KMS-11 (cell line): ENCODE measurements around the gene CCDC92B.

Experiments
- H2AFZ ChIP-seq: fragments of 200-600 bp; sonication (generic); 2 replicates; pipeline ENCODE4 v1.6.1; 2016; ENCODE audit warnings: antibody characterized with exemption, mixed run types, low read depth
- H3K27ac ChIP-seq: fragments of 200-600 bp; sonication (generic); 2 replicates; pipeline ENCODE4 v1.6.1; 2016; ENCODE audit warnings: mild to moderate bottlenecking, mixed run types
- H3K27me3 ChIP-seq: fragments of 200-600 bp; sonication (generic); 2 replicates; pipeline ENCODE4 v1.6.1; 2017; ENCODE audit warnings: mild to moderate bottlenecking, low read depth, mixed run types, moderate library complexity; ENCODE audit not compliant: insufficient read depth
- H3K36me3 ChIP-seq: fragments of 200-600 bp; sonication (generic); 2 replicates; pipeline ENCODE4 v1.6.1; 2017; ENCODE audit warnings: mild to moderate bottlenecking, mixed run types; ENCODE audit not compliant: insufficient read depth
- H3K4me1 ChIP-seq: fragments of 200-600 bp; sonication (generic); 2 replicates; pipeline ENCODE4 v1.6.1; 2016; ENCODE audit warnings: mild to moderate bottlenecking, low read depth, mixed run types; ENCODE audit not compliant: poor library complexity, severe bottlenecking
- H3K4me2 ChIP-seq: fragments of 200-600 bp; sonication (generic); 2 replicates; pipeline ENCODE4 v1.7.0; 2016; ENCODE audit warnings: mild to moderate bottlenecking, mixed run types
- H3K4me3 ChIP-seq: fragments of 200-600 bp; sonication (generic); IDR thresholded peaks from 2 replicates; pipeline ENCODE4 v1.6.1; 2017; ENCODE audit warnings: low read depth, low read length, mixed read lengths; ENCODE audit not compliant: insufficient read depth
- H3K79me2 ChIP-seq: fragments of 200-600 bp; sonication (generic); 2 replicates; pipeline ENCODE4 v1.6.1; 2016; ENCODE audit warnings: low read depth, mixed run types; ENCODE audit not compliant: insufficient read depth
- H3K9ac ChIP-seq: fragments of 200-600 bp; sonication (generic); 2 replicates; pipeline ENCODE4 v1.6.1; 2016; ENCODE audit warnings: mild to moderate bottlenecking, mixed run types
- H4K20me1 ChIP-seq: fragments of 200-600 bp; sonication (generic); 2 replicates; pipeline ENCODE4 v1.6.1; 2016; ENCODE audit warnings: mild to moderate bottlenecking, mixed run types; ENCODE audit not compliant: insufficient read depth
- TF ChIP-seq, protein P1 (sequence below): fragments of 200-600 bp; sonication (generic); conservative IDR thresholded peaks from 2 replicates; pipeline ENCODE4 v1.6.1; 2017; ENCODE audit warnings: low read depth, mild to moderate bottlenecking, antibody characterized with exemption, low read length, moderate library complexity, mixed read lengths

The CCDC92B gene

DNA sequence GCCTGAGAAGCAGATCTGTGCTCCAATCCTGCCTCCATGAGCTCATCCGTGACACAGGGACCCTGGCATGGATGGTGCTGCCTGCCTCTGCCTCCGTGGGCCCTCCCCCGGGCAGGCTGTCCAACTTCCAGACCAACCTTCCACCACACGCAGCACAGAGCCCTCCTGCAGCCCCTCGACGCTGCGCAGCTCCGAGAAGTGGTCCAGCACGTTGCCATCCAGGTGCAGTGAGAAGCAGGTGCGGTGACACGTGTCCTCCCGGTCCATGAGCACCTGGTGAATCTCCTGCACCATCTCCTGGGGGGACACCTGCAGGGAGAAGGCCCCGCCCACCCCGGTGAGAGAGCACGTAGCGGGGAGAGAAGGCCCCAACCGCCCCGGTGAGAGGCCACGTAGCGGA lies 46.3 kb downstream of the CCDC92B start:
- no peaks in the 10 kb centered on the region for H3K27me3 ChIP-seq
- no peaks in the 10 kb centered on the region for H3K4me1 ChIP-seq
- H3K36me3 ChIP-seq = no peaks in the 10 kb centered on the region; the same call in 1 of the 2 replicates
- no peak overlapping the region for H3K4me2 ChIP-seq
- H3K79me2 ChIP-seq = peaks cover 27% of the 10 kb centered on the region
- no peak overlapping the region for H3K4me3 ChIP-seq
- TF ChIP-seq, protein P1, sequence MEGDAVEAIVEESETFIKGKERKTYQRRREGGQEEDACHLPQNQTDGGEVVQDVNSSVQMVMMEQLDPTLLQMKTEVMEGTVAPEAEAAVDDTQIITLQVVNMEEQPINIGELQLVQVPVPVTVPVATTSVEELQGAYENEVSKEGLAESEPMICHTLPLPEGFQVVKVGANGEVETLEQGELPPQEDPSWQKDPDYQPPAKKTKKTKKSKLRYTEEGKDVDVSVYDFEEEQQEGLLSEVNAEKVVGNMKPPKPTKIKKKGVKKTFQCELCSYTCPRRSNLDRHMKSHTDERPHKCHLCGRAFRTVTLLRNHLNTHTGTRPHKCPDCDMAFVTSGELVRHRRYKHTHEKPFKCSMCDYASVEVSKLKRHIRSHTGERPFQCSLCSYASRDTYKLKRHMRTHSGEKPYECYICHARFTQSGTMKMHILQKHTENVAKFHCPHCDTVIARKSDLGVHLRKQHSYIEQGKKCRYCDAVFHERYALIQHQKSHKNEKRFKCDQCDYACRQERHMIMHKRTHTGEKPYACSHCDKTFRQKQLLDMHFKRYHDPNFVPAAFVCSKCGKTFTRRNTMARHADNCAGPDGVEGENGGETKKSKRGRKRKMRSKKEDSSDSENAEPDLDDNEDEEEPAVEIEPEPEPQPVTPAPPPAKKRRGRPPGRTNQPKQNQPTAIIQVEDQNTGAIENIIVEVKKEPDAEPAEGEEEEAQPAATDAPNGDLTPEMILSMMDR = no peak
- peaks cover 10% of the 10 kb centered on the region; the same call in 1 of the 2 replicates for H4K20me1 ChIP-seq
- no peak overlapping the region for H3K9ac ChIP-seq
- H2AFZ ChIP-seq = no peak overlapping the region
- H3K27ac ChIP-seq = no peak overlapping the region

DNA sequence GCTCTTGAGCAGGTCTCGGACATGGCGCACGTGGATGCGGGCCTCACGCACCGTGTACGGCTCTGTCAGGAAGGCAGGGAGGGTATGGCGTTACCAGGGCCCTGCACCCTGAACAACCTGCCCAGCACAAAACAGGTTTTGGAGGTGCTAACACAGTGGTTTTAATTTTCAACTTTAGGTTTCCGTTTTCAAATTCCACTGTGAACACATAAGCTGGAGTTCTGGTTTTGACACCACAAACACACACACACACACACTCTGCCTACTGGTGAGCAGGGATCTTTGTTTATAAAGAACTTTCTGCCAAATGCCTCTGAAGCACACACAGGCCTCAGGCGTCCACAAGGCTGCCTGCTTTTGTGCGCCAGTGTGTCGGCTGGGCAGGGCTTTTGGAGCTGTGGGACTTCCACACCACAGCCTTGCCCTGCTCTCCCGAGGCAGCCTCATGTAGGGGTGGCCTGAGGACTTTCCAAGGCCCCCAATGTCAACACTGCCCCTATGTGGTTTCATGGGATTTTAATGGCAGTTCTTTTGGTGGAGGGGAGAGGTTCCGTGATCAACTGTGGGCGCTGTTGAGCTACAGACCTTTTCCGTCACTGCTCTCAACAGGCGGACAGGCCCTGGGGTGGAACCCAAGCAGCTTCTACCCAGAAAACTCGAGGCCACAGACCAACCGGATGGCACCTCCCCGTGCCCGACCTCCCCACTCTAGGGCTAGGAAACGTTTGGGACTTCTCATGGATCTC lies 47.3 kb downstream of the CCDC92B start:
- Histone ChIP-seq H3K4me1 (no peaks in the 10 kb centered on the region), H3K79me2 (peaks cover 17% of the 10 kb centered on the region), H3K9ac (no peak overlapping the region), H3K4me2 (no peak overlapping the region), H3K27me3 (no peaks in the 10 kb centered on the region), H3K4me3 (no peak overlapping the region), H4K20me1 (0 out of 2 replicates have a peak, but pooled peaks cover 9% of the 10 kb centered on the region), H3K36me3 (no peaks in the 10 kb centered on the region; the same call in 1 of the 2 replicates), H3K27ac (no peak overlapping the region), H2AFZ (no peak overlapping the region)
- TF ChIP-seq, protein P1 = no peak

DNA sequence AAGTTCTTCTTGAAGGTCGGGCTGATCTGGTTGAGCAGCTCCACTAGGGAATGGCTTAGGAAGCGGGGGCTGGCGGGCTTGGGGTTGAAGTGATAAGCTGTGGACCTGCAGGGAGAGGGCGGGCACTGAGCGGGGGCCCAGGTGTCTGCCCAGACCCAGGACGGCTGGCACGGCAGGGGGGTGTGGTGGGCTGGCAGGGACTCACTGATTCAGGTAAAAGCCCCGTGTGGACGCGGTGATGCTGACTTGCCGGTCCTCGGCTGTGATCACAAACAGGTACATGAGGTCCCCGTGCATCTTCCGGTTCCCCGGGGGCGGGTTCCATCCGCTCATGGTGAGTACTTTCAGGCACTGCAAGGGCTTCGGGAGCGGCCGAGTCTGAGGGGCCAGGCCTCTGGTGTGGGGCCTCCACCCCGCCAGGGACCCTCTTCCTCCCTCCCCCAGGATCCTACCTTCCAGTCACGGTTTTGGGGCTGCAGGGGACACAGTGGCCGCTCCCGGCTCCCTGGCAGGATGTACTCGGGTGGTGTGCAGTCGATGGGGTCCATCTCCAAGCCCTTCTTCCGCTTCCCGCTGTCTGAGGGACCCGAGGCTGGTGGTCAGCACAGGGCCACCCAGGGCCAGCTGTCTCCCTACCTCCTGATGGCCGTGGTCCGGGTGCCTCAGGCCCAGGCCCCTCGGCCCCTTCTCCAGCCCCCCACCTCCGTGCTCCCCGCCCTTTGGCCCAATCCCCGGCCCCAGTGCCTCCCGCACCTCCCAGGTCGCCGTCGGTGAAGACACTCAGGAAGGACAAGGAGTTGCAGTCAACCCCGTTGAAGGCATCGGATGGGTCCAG lies 48.1 kb downstream of the CCDC92B start:
- TF ChIP-seq, protein P1 = no peak
- Histone ChIP-seq H3K4me2 (no peak overlapping the region), H3K4me1 (no peaks in the 10 kb centered on the region), H3K36me3 (no peaks in the 10 kb centered on the region; the same call in 1 of the 2 replicates), H3K9ac (no peak overlapping the region), H2AFZ (no peak overlapping the region), H3K27me3 (no peaks in the 10 kb centered on the region), H3K79me2 (peaks cover 9% of the 10 kb centered on the region), H4K20me1 (0 out of 2 replicates have a peak, but pooled peaks cover 9% of the 10 kb centered on the region), H3K27ac (no peak overlapping the region), H3K4me3 (no peak overlapping the region)

- peaks cover 1% of the 10 kb centered on the region; the same call in 1 of the 2 replicates for H3K79me2 ChIP-seq
- no peak overlapping the region for H3K9ac ChIP-seq
- H3K4me3 ChIP-seq = no peak overlapping the region
- no peak overlapping the region for H2AFZ ChIP-seq
- TF ChIP-seq, protein P1 = no peak
- H3K4me1 ChIP-seq = no peaks in the 10 kb centered on the region
- H3K36me3 ChIP-seq = no peaks in the 10 kb centered on the region; the same call in 1 of the 2 replicates
- H4K20me1 ChIP-seq = 0 out of 2 replicates have a peak, but pooled peaks cover 8% of the 10 kb centered on the region
- H3K27ac ChIP-seq = no peak overlapping the region
- no peak overlapping the region for H3K4me2 ChIP-seq
- H3K27me3 ChIP-seq = no peaks in the 10 kb centered on the region
Measured at GRCh38 chr17:2700491-2701141, 48.8 kb downstream of the CCDC92B start.
